Esophagus muscularis mucosa (tissue), 4 donors: ENCODE data around the gene TK1. TPM values are rescaled to one million over a fixed set of nuclear protein-coding genes. Genes with fewer than 3 reads are reported as not detected.

Experiments
- DNase-seq: peaks from one replicate; pipeline ENCODE4 v3.0.0-alpha.2; 2017; ENCODE audit errors: extremely low spot score
- H3K27ac ChIP-seq, 4 donors: fragments of 200-600 bp; sonication (generic); replicated peaks in 1 of 4; 1 replicate in 3 of 4; 2 replicates in 1 of 4; pipeline ENCODE4 v1.5.1; 2016 to 2019; ENCODE audit warnings: mild to moderate bottlenecking in 1 of 4
- H3K27me3 ChIP-seq, 4 donors: fragments of 200-600 bp; sonication (generic); one replicate each; pipeline versions ENCODE4 v1.5.1 to v1.6.0; 2016 to 2019
- H3K36me3 ChIP-seq, 4 donors: fragments of 200-600 bp; sonication (generic); one replicate each; pipeline ENCODE4 v1.5.1; 2016 to 2019
- H3K4me1 ChIP-seq, 4 donors: fragments of 200-600 bp; sonication (generic); one replicate each; pipeline ENCODE4 v1.5.1; 2016 to 2019
- H3K4me3 ChIP-seq, 4 donors: fragments of 200-600 bp; sonication (generic); 1 replicate in 2 of 4; 2 replicates in 2 of 4; pipeline ENCODE4 v1.5.1; 2016 to 2019; ENCODE audit warnings: mild to moderate bottlenecking in 4 of 4, moderate library complexity in 1 of 4
- H3K9me3 ChIP-seq, 4 donors: fragments of 200-600 bp; sonication (generic); 1 replicate in 3 of 4; 2 replicates in 1 of 4; pipeline ENCODE4 v1.5.1; 2016 to 2019
- EP300 ChIP-seq: sonication (generic); formaldehyde crosslinking; IDR thresholded peaks from one replicate; pipeline ENCODE4 v1.6.1; 2017; ENCODE audit warnings: antibody characterized with exemption
- POLR2A ChIP-seq: fragments of 450-650 bp; IDR thresholded peaks from one replicate; pipeline ENCODE4 v1.6.1; 2017; ENCODE audit warnings: antibody characterized with exemption, moderate library complexity, mild to moderate bottlenecking, low read depth
- POLR2AphosphoS5 ChIP-seq, 2 donors: sonication (generic); formaldehyde crosslinking; IDR thresholded peaks; one replicate each; pipeline ENCODE4 v1.6.1; 2017; ENCODE audit warnings: antibody characterized with exemption in 2 of 2
- WGBS: methylation state at CpG from one replicate; pipeline ENCODE4 v1.1.5; 2018; 5-methylcytosine and 5-hydroxymethylcytosine counted together
- intact Hi-C: fragments of 100-400 bp; cut with DNase I; formaldehyde crosslinking; loops from one replicate; pipeline ENCODE4 v1.15.1; 2023
- total RNA-seq, 4 donors: library from RNA; depleted of rRNA; stranded (reverse); fragments of >200 nt; gene quantifications; one replicate each; pipeline versions ENCODE4 v1.1.0 to v1.2.1, GENCODE V29; 2016
- TF ChIP-seq, protein P1 (sequence below), 3 experiments: fragments of 200-600 bp in 2 of 3; fragments of 450-650 bp in 1 of 3; sonication (generic) in 2 of 3; IDR thresholded peaks; one replicate each; pipeline ENCODE4 v1.5.1; 2017 to 2019; ENCODE audit warnings: antibody characterized with exemption in 3 of 3, mild to moderate bottlenecking in 2 of 3, moderate library complexity in 1 of 3

TK1 gene
- total RNA-seq, 4 donors from 2014 or later: 7.9 to 22.1 (median 14.5) TPM

DNA sequence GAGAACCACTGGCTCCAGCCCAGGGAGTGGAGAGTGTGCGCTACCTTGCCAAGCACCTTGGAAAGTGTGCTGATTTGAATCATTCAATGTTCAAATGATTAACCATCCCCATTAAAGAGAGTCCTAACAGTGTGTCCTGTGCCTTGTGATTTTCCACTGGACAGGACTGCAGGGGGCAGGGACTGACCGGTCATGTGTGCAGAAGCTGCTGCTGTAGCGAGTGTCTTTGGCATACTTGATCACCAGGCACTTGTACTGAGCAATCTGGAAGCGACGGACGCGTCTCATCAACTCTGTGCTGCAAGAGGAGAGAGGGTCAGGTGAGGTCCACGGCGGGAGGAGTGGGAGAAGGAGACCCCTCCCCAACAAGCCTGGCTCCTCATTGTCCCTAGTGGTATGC is 2.0 kb downstream of the TK1 start:
- intact Hi-C loops: no loop called here
- Histone ChIP-seq H3K4me3 (peak overlapping the region; percentile 24 to 61 (median 36)), H3K27ac (peak overlapping the region; percentile 72 to 86 (median 83)), H3K36me3 (no peaks in the 10 kb centered on the region), H3K4me1 (peaks cover 33 to 89% (median 85%) of the 10 kb centered on the region in 4 donors), H3K27me3 (no peaks in the 10 kb centered on the region), H3K9me3 (no peaks in the 10 kb centered on the region)
- TF ChIP-seq POLR2AphosphoS5 (IDR thresholded peaks at IDR 0.05): peak; percentile 65 to 83
- no peak for TF ChIP-seq POLR2A
- WGBS: 33% methylated on average over 3 of the region's 9 CpGs
- DNase-seq: no peak

- TF ChIP-seq, protein P1, sequence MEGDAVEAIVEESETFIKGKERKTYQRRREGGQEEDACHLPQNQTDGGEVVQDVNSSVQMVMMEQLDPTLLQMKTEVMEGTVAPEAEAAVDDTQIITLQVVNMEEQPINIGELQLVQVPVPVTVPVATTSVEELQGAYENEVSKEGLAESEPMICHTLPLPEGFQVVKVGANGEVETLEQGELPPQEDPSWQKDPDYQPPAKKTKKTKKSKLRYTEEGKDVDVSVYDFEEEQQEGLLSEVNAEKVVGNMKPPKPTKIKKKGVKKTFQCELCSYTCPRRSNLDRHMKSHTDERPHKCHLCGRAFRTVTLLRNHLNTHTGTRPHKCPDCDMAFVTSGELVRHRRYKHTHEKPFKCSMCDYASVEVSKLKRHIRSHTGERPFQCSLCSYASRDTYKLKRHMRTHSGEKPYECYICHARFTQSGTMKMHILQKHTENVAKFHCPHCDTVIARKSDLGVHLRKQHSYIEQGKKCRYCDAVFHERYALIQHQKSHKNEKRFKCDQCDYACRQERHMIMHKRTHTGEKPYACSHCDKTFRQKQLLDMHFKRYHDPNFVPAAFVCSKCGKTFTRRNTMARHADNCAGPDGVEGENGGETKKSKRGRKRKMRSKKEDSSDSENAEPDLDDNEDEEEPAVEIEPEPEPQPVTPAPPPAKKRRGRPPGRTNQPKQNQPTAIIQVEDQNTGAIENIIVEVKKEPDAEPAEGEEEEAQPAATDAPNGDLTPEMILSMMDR (IDR thresholded peaks at IDR 0.05): no peak
- peak in 1 of 2 donors; percentile 28 for TF ChIP-seq POLR2AphosphoS5 (IDR thresholded peaks at IDR 0.05)
- WGBS: 39% methylated on average over 10 of the region's 10 CpGs
- Histone ChIP-seq H3K36me3 (no peaks in the 10 kb centered on the region), H3K4me3 (peak overlapping the region in 2 of 4 donors; percentile 25 to 61), H3K9me3 (no peaks in the 10 kb centered on the region), H3K4me1 (peaks cover 35 to 94% (median 90%) of the 10 kb centered on the region in 4 donors), H3K27ac (peak overlapping the region; percentile 72 to 86 (median 83)), H3K27me3 (no peaks in the 10 kb centered on the region)
- intact Hi-C loops: no loop called here
- DNase-seq: no peak
Measured at GRCh38 chr17:78184351-78184750, 2.5 kb downstream of the TK1 start.

- Histone ChIP-seq H3K4me3 (no peak overlapping the region), H3K9me3 (no peaks in the 10 kb centered on the region), H3K27ac (peak overlapping the region; percentile 72 to 86 (median 83)), H3K4me1 (peaks cover 34 to 98% (median 95%) of the 10 kb centered on the region in 4 donors), H3K27me3 (no peaks in the 10 kb centered on the region), H3K36me3 (no peaks in the 10 kb centered on the region)
- DNase-seq: no peak
- WGBS: 60% methylated on average over 11 of the region's 12 CpGs
- intact Hi-C loops: no loop called here
- TF ChIP-seq POLR2AphosphoS5 (IDR thresholded peaks at IDR 0.05) (no peak), POLR2A (no peak), EP300 (no peak)
- TF ChIP-seq, protein P1 (IDR thresholded peaks at IDR 0.05): no peak
Measured at GRCh38 chr17:78183916-78184315, 2.9 kb downstream of the TK1 start.

GRCh38 chr17:78182504-78182903 is 4.3 kb downstream of the TK1 start:
- H3K27me3 ChIP-seq: no peaks in the 10 kb centered on the region
- intact Hi-C loops: no loop called here
- no peaks in the 10 kb centered on the region for H3K9me3 ChIP-seq
- H3K27ac ChIP-seq: peak overlapping the region; percentile 6 to 86 (median 68)
- WGBS: 89% methylated on average over 13 of the region's 13 CpGs
- no peak for DNase-seq
- TF ChIP-seq, protein P1 (IDR thresholded peaks at IDR 0.05): no peak
- TF ChIP-seq POLR2A (no peak), POLR2AphosphoS5 (IDR thresholded peaks at IDR 0.05) (no peak), EP300 (no peak)
- no peaks in the 10 kb centered on the region for H3K36me3 ChIP-seq
- peaks cover 22 to 100% (median 94%) of the 10 kb centered on the region in 4 donors for H3K4me1 ChIP-seq
- H3K4me3 ChIP-seq: no peak overlapping the region

DNA sequence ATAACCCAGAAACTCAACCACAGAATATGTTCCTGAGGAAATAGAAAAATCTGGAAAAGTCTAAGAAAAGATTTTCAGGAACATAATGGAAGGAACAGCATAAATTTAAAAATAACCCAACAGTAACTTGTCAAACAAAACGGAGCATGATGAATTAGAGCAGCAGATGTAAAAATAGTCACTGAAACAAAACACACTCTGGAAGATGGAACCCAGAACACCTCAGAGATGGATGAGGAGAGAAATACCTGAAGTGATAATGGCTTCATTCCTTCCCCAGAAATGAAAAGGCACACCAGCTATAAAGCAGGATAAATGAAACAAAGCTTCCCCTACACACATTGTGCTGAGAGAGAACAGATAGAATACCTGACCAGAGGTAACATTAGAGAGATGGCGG is 6.3 kb downstream of the TK1 start:
- intact Hi-C loops: no loop called here
- Histone ChIP-seq H3K9me3 (no peaks in the 10 kb centered on the region), H3K27ac (peak overlapping the region; percentile 83 to 98 (median 90)), H3K27me3 (no peaks in the 10 kb centered on the region), H3K4me1 (peaks cover 22 to 100% (median 95%) of the 10 kb centered on the region in 4 donors), H3K4me3 (peak overlapping the region in 3 of 4 donors; percentile 12 to 31 (median 20)), H3K36me3 (no peaks in the 10 kb centered on the region)
- WGBS: 41% methylated on average over 2 of the region's 2 CpGs
- no peak for DNase-seq
- TF ChIP-seq EP300 (no peak), POLR2AphosphoS5 (IDR thresholded peaks at IDR 0.05) (peak in 1 of 2 donors; percentile 82)

- Histone ChIP-seq H3K36me3 (no peaks in the 10 kb centered on the region), H3K4me1 (peaks cover 26 to 100% (median 95%) of the 10 kb centered on the region in 4 donors), H3K27me3 (no peaks in the 10 kb centered on the region), H3K9me3 (no peaks in the 10 kb centered on the region), H3K4me3 (peak overlapping the region; percentile 11 to 31 (median 16)), H3K27ac (peak overlapping the region; percentile 83 to 98 (median 90))
- TF ChIP-seq, protein P1 (IDR thresholded peaks at IDR 0.05): no peak
- TF ChIP-seq POLR2AphosphoS5 (IDR thresholded peaks at IDR 0.05) (no peak), EP300 (no peak), POLR2A (no peak)
- DNase-seq: no peak
- intact Hi-C loops: no loop called here
- WGBS: 34% methylated on average over 13 of the region's 14 CpGs
Measured at GRCh38 chr17:78180083-78180482, 6.8 kb downstream of the TK1 start.
